ENCODE data around the gene RASA3.
A peak's percentile ranks its signal among the peaks of the same experiment; 100 is the strongest.
"Not testable (repeated sequence)": the region's sequence is repeated elsewhere in the genome, so short reads cannot be mapped to it uniquely, and the experiment has no call there.

The RASA3 gene

GRCh38 chr13:114132419-114133121, at the start of gene RASA3:
TSS of gene RASA3 (minus strand) at chr13:114132623. CDS start at chr13:114132489, 134 bp downstream.
- DNase-seq (ENCODE audit: low spot score), result peak; percentile 96

- DNase-seq (ENCODE audit: low spot score), result no peak
Measured at GRCh38 chr13:114179087-114179658, 46.8 kb upstream of the RASA3 start, which contains the start of gene CFAP97D2. TSS of gene CFAP97D2 (plus strand) at chr13:114179257. CDS start at chr13:114179331, 74 bp downstream.

- no peak for DNase-seq (ENCODE audit: low spot score)
Measured at GRCh38 chr13:114177245-114178010, 45.0 kb upstream of the RASA3 start.

GRCh38 chr13:114176359-114176902, 44.0 kb upstream of the RASA3 start:
- not testable (repeated sequence) for DNase-seq (ENCODE audit: low spot score)

- DNase-seq (ENCODE audit: low spot score), result no peak
Measured at GRCh38 chr13:114174529-114174961, 42.1 kb upstream of the RASA3 start.

GRCh38 chr13:114173745-114174144, 41.3 kb upstream of the RASA3 start:
- DNase-seq (ENCODE audit: low spot score), result no peak

GRCh38 chr13:114173272-114173671, 40.8 kb upstream of the RASA3 start:
- no peak for DNase-seq (ENCODE audit: low spot score)

- DNase-seq (ENCODE audit: low spot score), result no peak
Measured at GRCh38 chr13:114167885-114168284, 35.5 kb upstream of the RASA3 start.

GRCh38 chr13:114167426-114167825, 35.0 kb upstream of the RASA3 start:
- no peak for DNase-seq (ENCODE audit: low spot score)

GRCh38 chr13:114166381-114167131, 34.1 kb upstream of the RASA3 start:
- DNase-seq (ENCODE audit: low spot score), result no peak

- no peak for DNase-seq (ENCODE audit: low spot score)
Measured at GRCh38 chr13:114164681-114165429, 32.4 kb upstream of the RASA3 start.

GRCh38 chr13:114164053-114164452, 31.6 kb upstream of the RASA3 start:
- DNase-seq (ENCODE audit: low spot score), result no peak

GRCh38 chr13:114162533-114162922, 30.1 kb upstream of the RASA3 start:
- no peak for DNase-seq (ENCODE audit: low spot score)

- DNase-seq (ENCODE audit: low spot score), result no peak
Measured at GRCh38 chr13:114161644-114162532, 29.5 kb upstream of the RASA3 start.

GRCh38 chr13:114161028-114161556, 28.7 kb upstream of the RASA3 start:
- no peak for DNase-seq (ENCODE audit: low spot score)

GRCh38 chr13:114158869-114159666, 26.6 kb upstream of the RASA3 start:
- not testable (repeated sequence) for DNase-seq (ENCODE audit: low spot score)

GRCh38 chr13:114157869-114158495, 25.6 kb upstream of the RASA3 start:
- no peak for DNase-seq (ENCODE audit: low spot score)

Data from D341Med (cell line).